Epithelial cell of esophagus (primary cell): ENCODE results near the gene PSD2.

Source experiments
- DNase-seq: peaks from one replicate; pipeline ENCODE4 v3.0.0; 2010; ENCODE audit warnings: low read depth
- H3K4me3 ChIP-seq: 2 replicates; pipeline ENCODE4 v1.5.1; 2011; ENCODE audit warnings: mild to moderate bottlenecking, low read length, control low read depth
- TF ChIP-seq, protein P1 (sequence below): IDR thresholded peaks from 2 replicates; pipeline ENCODE4 v1.5.1; 2011; ENCODE audit warnings: low read depth, mild to moderate bottlenecking, low read length, control low read depth, inconsistent platforms; ENCODE audit not compliant: insufficient read depth; ENCODE audit errors: missing control alignments

The PSD2 gene

DNA sequence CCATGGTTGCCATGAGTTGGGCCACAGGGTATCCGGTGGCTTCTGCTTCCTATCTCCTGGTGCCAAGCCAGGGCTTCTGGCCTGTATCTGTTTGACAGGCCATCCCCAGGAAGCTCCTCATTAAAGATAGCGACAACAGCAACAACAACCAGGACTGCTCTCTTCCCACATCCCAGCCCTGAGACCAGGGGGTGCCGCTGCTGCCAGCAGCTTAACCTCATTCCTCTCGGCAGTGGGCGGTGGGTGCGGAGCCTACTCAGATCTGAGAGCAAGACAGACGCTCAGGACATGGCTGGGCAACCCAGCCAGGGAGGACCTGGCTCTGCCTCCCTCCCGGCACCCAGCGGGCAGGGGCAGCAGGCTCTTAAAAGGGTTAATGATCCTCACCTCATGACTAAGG lies 98.3 kb downstream of the PSD2 start:
- no peak overlapping the region for H3K4me3 ChIP-seq
- TF ChIP-seq, protein P1, sequence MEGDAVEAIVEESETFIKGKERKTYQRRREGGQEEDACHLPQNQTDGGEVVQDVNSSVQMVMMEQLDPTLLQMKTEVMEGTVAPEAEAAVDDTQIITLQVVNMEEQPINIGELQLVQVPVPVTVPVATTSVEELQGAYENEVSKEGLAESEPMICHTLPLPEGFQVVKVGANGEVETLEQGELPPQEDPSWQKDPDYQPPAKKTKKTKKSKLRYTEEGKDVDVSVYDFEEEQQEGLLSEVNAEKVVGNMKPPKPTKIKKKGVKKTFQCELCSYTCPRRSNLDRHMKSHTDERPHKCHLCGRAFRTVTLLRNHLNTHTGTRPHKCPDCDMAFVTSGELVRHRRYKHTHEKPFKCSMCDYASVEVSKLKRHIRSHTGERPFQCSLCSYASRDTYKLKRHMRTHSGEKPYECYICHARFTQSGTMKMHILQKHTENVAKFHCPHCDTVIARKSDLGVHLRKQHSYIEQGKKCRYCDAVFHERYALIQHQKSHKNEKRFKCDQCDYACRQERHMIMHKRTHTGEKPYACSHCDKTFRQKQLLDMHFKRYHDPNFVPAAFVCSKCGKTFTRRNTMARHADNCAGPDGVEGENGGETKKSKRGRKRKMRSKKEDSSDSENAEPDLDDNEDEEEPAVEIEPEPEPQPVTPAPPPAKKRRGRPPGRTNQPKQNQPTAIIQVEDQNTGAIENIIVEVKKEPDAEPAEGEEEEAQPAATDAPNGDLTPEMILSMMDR, result no peak
- DNase-seq, result no peak
